ENCODE results near the gene EXTL1. TPM values are rescaled to one million over a fixed set of nuclear protein-coding genes. Genes with fewer than 3 reads are reported as not detected.

EXTL1 gene
- total RNA-seq, 1 experiment from 2014 or later: not detected

GRCh38 chr1:25996966-25997827, 24.4 kb upstream of the EXTL1 start:
- DNase-seq (ENCODE audit: low spot score): peak; percentile 60

- peak; percentile 99 for DNase-seq (ENCODE audit: low spot score)
Measured at GRCh38 chr1:25997828-25998761, 23.5 kb upstream of the EXTL1 start, which contains the start of gene PAFAH2. Gene PAFAH2, minus strand, starts transcription at chr1:25998063. Its CDS starts 7,247 bp downstream, at chr1:25990816.

GRCh38 chr1:25999041-25999800, 22.4 kb upstream of the EXTL1 start:
- no peak for DNase-seq (ENCODE audit: low spot score)

- DNase-seq (ENCODE audit: low spot score): no peak
Measured at GRCh38 chr1:26003262-26003661, 18.3 kb upstream of the EXTL1 start.

GRCh38 chr1:26003756-26004155, 17.8 kb upstream of the EXTL1 start:
- DNase-seq (ENCODE audit: low spot score): no peak

GRCh38 chr1:26005434-26006105, 16.0 kb upstream of the EXTL1 start:
- DNase-seq (ENCODE audit: low spot score): no peak

- DNase-seq (ENCODE audit: low spot score): no peak
Measured at GRCh38 chr1:26006710-26007109, 14.9 kb upstream of the EXTL1 start.

GRCh38 chr1:26009796-26010447, 11.7 kb upstream of the EXTL1 start:
- DNase-seq (ENCODE audit: low spot score): peak; percentile 15

- DNase-seq (ENCODE audit: low spot score): no peak
Measured at GRCh38 chr1:26010825-26011224, 10.8 kb upstream of the EXTL1 start.

GRCh38 chr1:26012864-26013263, 8.7 kb upstream of the EXTL1 start:
- no peak for DNase-seq (ENCODE audit: low spot score)

- DNase-seq (ENCODE audit: low spot score): no peak
Measured at GRCh38 chr1:26014179-26014578, 7.4 kb upstream of the EXTL1 start.

GRCh38 chr1:26015358-26015757, 6.2 kb upstream of the EXTL1 start:
- no peak for DNase-seq (ENCODE audit: low spot score)

- DNase-seq (ENCODE audit: low spot score): no peak
Measured at GRCh38 chr1:26016258-26016952, 5.2 kb upstream of the EXTL1 start.

GRCh38 chr1:26016953-26017545, 4.5 kb upstream of the EXTL1 start:
- DNase-seq (ENCODE audit: low spot score): no peak

GRCh38 chr1:26017606-26018005, 4.0 kb upstream of the EXTL1 start:
- DNase-seq (ENCODE audit: low spot score): no peak

GRCh38 chr1:26019641-26020315, 1.8 kb upstream of the EXTL1 start:
- DNase-seq (ENCODE audit: low spot score): no peak

- DNase-seq (ENCODE audit: low spot score): no peak
Measured at GRCh38 chr1:26020330-26020768, 1.2 kb upstream of the EXTL1 start.

- DNase-seq (ENCODE audit: low spot score): no peak
Measured at GRCh38 chr1:26020941-26021646, 481 bp upstream of the EXTL1 start.

Measured in HT-29 (cell line).